ENCODE results near the gene TMEM126A. TPM values are rescaled to one million over a fixed set of nuclear protein-coding genes. Genes with fewer than 3 reads are reported as not detected.

TMEM126A gene
- total RNA-seq, 6 experiments from 2014 or later, result 32.0 to 52.4 (median 48.2) TPM

DNA sequence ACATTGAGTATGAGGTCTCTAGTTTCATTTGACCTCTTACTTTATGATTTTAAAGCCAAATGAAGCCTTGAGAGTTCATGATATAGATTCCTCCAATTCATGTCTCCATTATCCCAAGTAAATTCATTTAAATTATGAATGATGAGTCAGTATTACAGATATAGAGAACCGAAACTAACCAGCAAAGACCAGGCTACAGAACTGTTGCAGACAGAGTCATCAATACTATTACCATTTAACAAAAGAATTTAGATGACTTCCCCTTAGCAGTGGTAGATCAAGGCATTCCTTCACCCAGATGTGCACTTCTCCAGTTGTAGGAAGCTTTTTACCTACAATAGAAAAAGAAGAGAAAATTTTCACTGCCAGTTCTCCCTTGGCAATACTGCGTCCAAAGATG lies 50.0 kb downstream of the TMEM126A start:
- peaks cover 42% of the 10 kb centered on the region for H3K36me3 Mint-ChIP-seq (ENCODE audit: low read depth)
- no peaks in the 10 kb centered on the region for H3K9me3 Mint-ChIP-seq
- no peaks in the 10 kb centered on the region for H3K27me3 Mint-ChIP-seq (ENCODE audit: insufficient read depth)
- no peak overlapping the region for H3K4me3 Mint-ChIP-seq
- DNase-seq, result no peak
- TF ChIP-seq, protein P1, sequence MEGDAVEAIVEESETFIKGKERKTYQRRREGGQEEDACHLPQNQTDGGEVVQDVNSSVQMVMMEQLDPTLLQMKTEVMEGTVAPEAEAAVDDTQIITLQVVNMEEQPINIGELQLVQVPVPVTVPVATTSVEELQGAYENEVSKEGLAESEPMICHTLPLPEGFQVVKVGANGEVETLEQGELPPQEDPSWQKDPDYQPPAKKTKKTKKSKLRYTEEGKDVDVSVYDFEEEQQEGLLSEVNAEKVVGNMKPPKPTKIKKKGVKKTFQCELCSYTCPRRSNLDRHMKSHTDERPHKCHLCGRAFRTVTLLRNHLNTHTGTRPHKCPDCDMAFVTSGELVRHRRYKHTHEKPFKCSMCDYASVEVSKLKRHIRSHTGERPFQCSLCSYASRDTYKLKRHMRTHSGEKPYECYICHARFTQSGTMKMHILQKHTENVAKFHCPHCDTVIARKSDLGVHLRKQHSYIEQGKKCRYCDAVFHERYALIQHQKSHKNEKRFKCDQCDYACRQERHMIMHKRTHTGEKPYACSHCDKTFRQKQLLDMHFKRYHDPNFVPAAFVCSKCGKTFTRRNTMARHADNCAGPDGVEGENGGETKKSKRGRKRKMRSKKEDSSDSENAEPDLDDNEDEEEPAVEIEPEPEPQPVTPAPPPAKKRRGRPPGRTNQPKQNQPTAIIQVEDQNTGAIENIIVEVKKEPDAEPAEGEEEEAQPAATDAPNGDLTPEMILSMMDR (IDR thresholded peaks at IDR 0.05), result no peak
- no peak overlapping the region for H3K27ac Mint-ChIP-seq
- peaks cover 34% of the 10 kb centered on the region for H3K4me1 Mint-ChIP-seq (ENCODE audit: low read depth)

DNA sequence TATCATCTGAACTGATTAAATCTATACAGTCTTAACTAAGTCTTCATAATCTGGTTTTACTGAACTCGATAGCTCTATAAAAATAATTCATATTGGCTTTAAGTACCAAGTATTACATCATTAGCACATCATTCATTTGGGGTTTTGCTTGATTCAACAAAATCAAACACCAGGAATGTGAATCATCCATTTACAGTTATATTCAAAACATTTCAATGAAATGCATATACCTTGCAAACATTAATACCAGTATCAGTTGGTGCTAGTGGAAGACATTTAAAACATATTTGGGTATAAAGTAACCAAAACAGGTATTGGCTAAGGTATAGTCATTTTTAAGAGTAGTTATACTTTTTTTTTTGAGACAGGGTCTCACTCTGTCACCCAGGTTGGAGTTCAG lies 50.4 kb downstream of the TMEM126A start:
- peaks cover 43% of the 10 kb centered on the region for H3K36me3 Mint-ChIP-seq (ENCODE audit: low read depth)
- H3K4me1 Mint-ChIP-seq (ENCODE audit: low read depth), result peaks cover 34% of the 10 kb centered on the region
- H3K4me3 Mint-ChIP-seq, result no peak overlapping the region
- H3K27me3 Mint-ChIP-seq (ENCODE audit: insufficient read depth), result no peaks in the 10 kb centered on the region
- no peak for DNase-seq
- H3K27ac Mint-ChIP-seq, result no peak overlapping the region
- no peaks in the 10 kb centered on the region for H3K9me3 Mint-ChIP-seq
- TF ChIP-seq, protein P1 (IDR thresholded peaks at IDR 0.05), result no peak

DNA sequence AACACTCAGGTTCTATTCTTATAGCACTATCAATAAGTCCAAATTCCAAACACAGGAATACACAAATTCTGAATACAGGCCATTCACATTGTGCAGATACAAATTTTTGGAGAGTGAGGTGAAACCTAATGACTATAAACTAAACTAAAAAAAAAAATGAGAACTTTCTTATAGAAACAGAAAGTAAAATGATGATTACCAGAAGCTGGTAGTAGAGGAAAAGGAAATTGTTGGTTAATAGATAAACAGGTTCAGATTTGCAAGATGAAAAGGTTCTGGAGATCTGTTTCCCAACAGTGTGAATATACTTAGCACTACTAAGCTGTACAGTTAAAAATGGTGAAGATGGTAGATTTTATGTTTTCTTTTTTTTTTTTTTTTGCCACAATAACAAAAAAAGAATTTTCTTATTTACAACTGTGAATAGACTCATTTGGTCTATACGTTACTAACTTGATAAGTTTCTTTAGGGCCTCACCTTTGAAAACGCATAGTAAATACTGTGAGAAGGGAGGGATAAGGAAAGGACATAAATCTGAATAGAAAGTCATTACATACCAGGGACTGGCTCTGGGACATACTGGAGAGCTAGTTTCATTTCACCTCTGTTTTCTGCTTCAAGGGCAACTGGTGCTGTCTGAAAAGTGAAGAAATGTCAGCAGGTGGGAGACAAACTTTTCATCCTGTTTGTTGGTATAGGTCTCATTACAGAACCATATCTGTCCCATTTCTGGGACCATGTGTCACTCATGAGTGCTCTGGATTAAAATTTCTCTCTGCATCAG lies 52.4 kb downstream of the TMEM126A start:
- Mint-ChIP-seq H3K27ac (no peak overlapping the region), H3K4me1 (ENCODE audit: low read depth) (peaks cover 31% of the 10 kb centered on the region), H3K4me3 (no peak overlapping the region), H3K27me3 (ENCODE audit: insufficient read depth) (no peaks in the 10 kb centered on the region), H3K36me3 (ENCODE audit: low read depth) (peaks cover 48% of the 10 kb centered on the region), H3K9me3 (no peaks in the 10 kb centered on the region)
- TF ChIP-seq, protein P1 (IDR thresholded peaks at IDR 0.05), result no peak
- DNase-seq, result no peak

DNA sequence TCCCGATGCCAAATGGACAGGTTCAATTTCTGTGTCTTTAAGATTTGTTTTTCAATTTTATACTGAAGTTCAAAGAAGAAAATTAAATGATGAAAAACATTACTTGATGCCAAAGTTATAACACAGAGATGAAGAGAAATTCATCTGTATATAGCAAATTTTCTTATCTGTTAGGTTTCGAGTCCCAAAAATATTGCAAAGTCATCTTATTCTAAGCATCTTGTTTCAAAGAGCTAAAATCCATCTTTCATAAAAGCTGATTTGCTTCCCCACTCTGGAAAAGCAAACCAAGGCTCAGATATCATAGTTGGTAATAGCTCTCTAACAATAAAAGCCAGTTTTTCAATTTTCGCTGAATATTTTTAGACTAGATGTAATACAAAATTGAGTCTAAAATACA lies 57.2 kb downstream of the TMEM126A start:
- Mint-ChIP-seq H3K27ac (0 out of 2 replicates have a peak overlapping the region, but pooled peaks have one; percentile 64), H3K9me3 (no peaks in the 10 kb centered on the region), H3K36me3 (ENCODE audit: low read depth) (peaks cover 28% of the 10 kb centered on the region), H3K27me3 (ENCODE audit: insufficient read depth) (no peaks in the 10 kb centered on the region), H3K4me3 (no peak overlapping the region), H3K4me1 (ENCODE audit: low read depth) (peaks cover 21% of the 10 kb centered on the region)
- no peak for DNase-seq
- TF ChIP-seq, protein P1 (IDR thresholded peaks at IDR 0.05), result no peak

DNA sequence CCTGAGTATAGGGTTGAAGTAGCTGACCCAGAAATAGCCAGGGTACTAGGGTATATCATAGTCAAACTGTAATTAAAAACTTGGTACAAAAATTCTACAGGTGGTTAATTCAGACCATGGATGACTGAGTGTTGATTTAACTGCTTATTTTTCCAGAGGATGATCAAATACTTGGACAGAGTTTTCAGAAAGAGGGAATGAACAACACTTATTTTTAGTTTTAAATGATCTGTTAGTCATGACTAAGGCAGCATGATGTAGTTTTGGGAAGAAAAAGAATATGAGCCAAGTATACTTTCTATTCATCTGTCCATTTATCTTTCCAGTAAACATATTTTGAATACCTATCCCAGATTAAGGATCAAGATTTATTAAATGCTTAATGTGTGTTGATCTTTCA lies 58.0 kb downstream of the TMEM126A start:
- Mint-ChIP-seq H3K36me3 (ENCODE audit: low read depth) (peaks cover 28% of the 10 kb centered on the region), H3K4me1 (ENCODE audit: low read depth) (peaks cover 24% of the 10 kb centered on the region), H3K27me3 (ENCODE audit: insufficient read depth) (no peaks in the 10 kb centered on the region), H3K4me3 (no peak overlapping the region), H3K27ac (peak overlapping the region; percentile 64), H3K9me3 (no peaks in the 10 kb centered on the region)
- peak; percentile 42 for DNase-seq
- TF ChIP-seq, protein P1 (IDR thresholded peaks at IDR 0.05), result no peak

Other genes with a start within 250 kb of the TMEM126A start
- gene DLG2, start 20.6 kb upstream of the TMEM126A start, total RNA-seq (2021; fragmentation: NEBNext Ultra II Directional; extraction: Animal tissue kit (Norgen Biotek cat#: 25700)), result under 1 TPM in 5 of 6 experiments, not detected in 1; 0.39 to 1.00 (median 0.80) TPM
- 10 to 100 TPM; 44.0 to 50.5 (median 46.6) TPM for gene TMEM126B, start 19.4 kb upstream of the TMEM126A start, total RNA-seq (2021; fragmentation: NEBNext Ultra II Directional; extraction: Animal tissue kit (Norgen Biotek cat#: 25700))
- gene CREBZF, start 17.2 kb downstream of the TMEM126A start, total RNA-seq (2021; fragmentation: NEBNext Ultra II Directional; extraction: Animal tissue kit (Norgen Biotek cat#: 25700)), result 10 to 100 TPM; 16.1 to 18.9 (median 18.5) TPM
- gene CCDC89, start 38.2 kb downstream of the TMEM126A start, total RNA-seq (2021; fragmentation: NEBNext Ultra II Directional; extraction: Animal tissue kit (Norgen Biotek cat#: 25700)), result 1 to 10 TPM; 1.7 to 3.5 (median 2.8) TPM
- gene SYTL2, start 163.2 kb downstream of the TMEM126A start, total RNA-seq (2021; fragmentation: NEBNext Ultra II Directional; extraction: Animal tissue kit (Norgen Biotek cat#: 25700)), result 10 to 100 TPM; 23.2 to 39.5 (median 27.4) TPM
- not detected for gene CCDC83, start 207.4 kb downstream of the TMEM126A start, total RNA-seq (2021; fragmentation: NEBNext Ultra II Directional; extraction: Animal tissue kit (Norgen Biotek cat#: 25700))

All from HFFc6 (cell line).